ENCODE results near the gene PRKG1. TPM values are rescaled to one million over a fixed set of nuclear protein-coding genes. Genes with fewer than 3 reads are reported as not detected.

PRKG1 gene
- total RNA-seq, 1 donor from 2014 or later: 4.6 TPM

GRCh38 chr10:51905032-51905431, 830.7 kb downstream of the PRKG1 start:
- TF ChIP-seq CTCF (IDR thresholded peaks at IDR 0.05; ENCODE audit: unreplicated experiment): no peak
- no peak for DNase-seq (ENCODE audit: low spot score, unreplicated experiment)
- H3K27ac Mint-ChIP-seq: no peak overlapping the region
- H3K36me3 Mint-ChIP-seq (ENCODE audit: insufficient read depth): no peaks in the 10 kb centered on the region
- peaks cover 5% of the 10 kb centered on the region for H3K4me1 Mint-ChIP-seq (ENCODE audit: low read depth)
- no peaks in the 10 kb centered on the region for H3K27me3 Mint-ChIP-seq
- no peaks in the 10 kb centered on the region for H3K9me3 Mint-ChIP-seq (ENCODE audit: low read depth)
- H3K4me3 Mint-ChIP-seq (ENCODE audit: low read depth): no peak overlapping the region

- Mint-ChIP-seq H3K36me3 (ENCODE audit: insufficient read depth) (no peaks in the 10 kb centered on the region), H3K27me3 (no peaks in the 10 kb centered on the region), H3K9me3 (ENCODE audit: low read depth) (no peaks in the 10 kb centered on the region), H3K27ac (no peak overlapping the region), H3K4me3 (ENCODE audit: low read depth) (no peak overlapping the region), H3K4me1 (ENCODE audit: low read depth) (peaks cover 7% of the 10 kb centered on the region)
- DNase-seq (ENCODE audit: low spot score, unreplicated experiment): no peak
- no peak for TF ChIP-seq CTCF (IDR thresholded peaks at IDR 0.05; ENCODE audit: unreplicated experiment)
Measured at GRCh38 chr10:51907361-51907760, 833.1 kb downstream of the PRKG1 start.

DNA sequence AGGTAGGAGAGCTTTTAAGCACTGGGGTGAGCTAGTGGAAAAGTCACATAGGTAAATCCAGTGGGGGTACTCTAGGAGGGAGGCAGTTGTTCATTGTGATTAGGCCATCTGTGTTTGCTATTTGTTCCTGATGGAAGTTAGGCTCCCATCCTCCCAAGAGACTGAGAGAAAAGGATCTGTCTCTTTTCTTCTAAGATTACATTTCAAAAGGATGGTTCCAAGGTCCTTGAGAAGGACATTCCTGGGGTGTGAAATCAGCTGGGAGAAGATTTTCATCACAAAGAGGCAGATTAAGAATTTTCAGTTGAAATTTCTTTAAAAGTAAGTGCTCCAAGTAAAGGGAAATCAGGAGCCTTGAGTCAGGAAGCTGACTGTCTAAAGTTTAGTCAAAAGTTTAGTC, 835.9 kb downstream of the PRKG1 start:
- no peak for TF ChIP-seq CTCF (IDR thresholded peaks at IDR 0.05; ENCODE audit: unreplicated experiment)
- Mint-ChIP-seq H3K36me3 (ENCODE audit: insufficient read depth) (no peaks in the 10 kb centered on the region), H3K27ac (no peak overlapping the region), H3K27me3 (no peaks in the 10 kb centered on the region), H3K9me3 (ENCODE audit: low read depth) (no peaks in the 10 kb centered on the region), H3K4me1 (ENCODE audit: low read depth) (peaks cover 7% of the 10 kb centered on the region), H3K4me3 (ENCODE audit: low read depth) (no peak overlapping the region)
- no peak for DNase-seq (ENCODE audit: low spot score, unreplicated experiment)

DNA sequence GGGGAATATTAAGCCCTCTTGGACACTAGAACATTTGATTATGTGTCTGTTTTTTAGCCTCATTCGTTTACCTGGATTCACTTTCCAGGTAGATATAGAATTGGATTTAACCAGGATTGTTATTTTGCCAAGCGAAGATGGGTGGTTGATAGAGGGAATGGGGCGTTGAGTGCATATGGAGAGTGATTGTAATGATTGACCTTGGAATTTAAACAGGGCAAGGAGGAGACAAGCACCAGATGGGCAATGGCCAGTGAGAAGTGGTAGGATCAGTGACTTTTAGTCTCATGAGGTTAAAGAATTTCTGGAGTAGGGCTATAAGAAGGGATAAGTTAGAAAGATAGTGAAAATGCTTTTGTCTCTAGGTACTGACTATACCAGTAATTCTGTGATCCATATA, 836.3 kb downstream of the PRKG1 start:
- Mint-ChIP-seq H3K9me3 (ENCODE audit: low read depth) (no peaks in the 10 kb centered on the region), H3K27me3 (no peaks in the 10 kb centered on the region), H3K4me3 (ENCODE audit: low read depth) (no peak overlapping the region), H3K4me1 (ENCODE audit: low read depth) (peaks cover 7% of the 10 kb centered on the region), H3K27ac (no peak overlapping the region), H3K36me3 (ENCODE audit: insufficient read depth) (no peaks in the 10 kb centered on the region)
- TF ChIP-seq CTCF (IDR thresholded peaks at IDR 0.05; ENCODE audit: unreplicated experiment): no peak
- no peak for DNase-seq (ENCODE audit: low spot score, unreplicated experiment)

GRCh38 chr10:51911723-51912122, 837.4 kb downstream of the PRKG1 start:
- Mint-ChIP-seq H3K9me3 (ENCODE audit: low read depth) (no peaks in the 10 kb centered on the region), H3K4me3 (ENCODE audit: low read depth) (no peak overlapping the region), H3K27me3 (no peaks in the 10 kb centered on the region), H3K27ac (no peak overlapping the region), H3K4me1 (ENCODE audit: low read depth) (peaks cover 1% of the 10 kb centered on the region), H3K36me3 (ENCODE audit: insufficient read depth) (no peaks in the 10 kb centered on the region)
- no peak for TF ChIP-seq CTCF (IDR thresholded peaks at IDR 0.05; ENCODE audit: unreplicated experiment)
- DNase-seq (ENCODE audit: low spot score, unreplicated experiment): no peak

Data from progenitor cell of endocrine pancreas (in vitro differentiated cells).